Left renal pelvis (tissue), 4 donors: Measurements from ENCODE around the gene ISYNA1. TPM values are rescaled to one million over a fixed set of nuclear protein-coding genes. Genes with fewer than 3 reads are reported as not detected.

Source experiments
- DNase-seq, 4 donors: peaks; one replicate each; pipeline ENCODE4 v3.0.0-alpha.2; 2013; ENCODE audit warnings: low read depth in 4 of 4, low spot score in 3 of 4
- polyA plus RNA-seq, 4 donors: library from polyadenylated mRNA; unstranded; fragments of 120-200 nt; gene quantifications; one replicate each; pipeline ENCODE4 v1.2.1, GENCODE V29; 2013; ENCODE audit not compliant: insufficient read length in 4 of 4

The ISYNA1 gene
- 100 to 1,000 TPM in 2 of 4 donors, 10 to 100 TPM in 2; 98.7 to 147 (median 103) TPM for polyA plus RNA-seq

GRCh38 chr19:18437491-18438330 lies at the start of gene ISYNA1:
TSS of gene ISYNA1 (minus strand) at chr19:18438133. CDS start at chr19:18437979, 154 bp downstream.
- no peak for DNase-seq

- DNase-seq, result no peak
Observed at GRCh38 chr19:18486746-18487145, 48.8 kb upstream of the ISYNA1 start.

- no peak for DNase-seq
Observed at GRCh38 chr19:18484992-18485391, 47.1 kb upstream of the ISYNA1 start.

- no peak for DNase-seq
Observed at GRCh38 chr19:18483119-18483890, 45.4 kb upstream of the ISYNA1 start.

GRCh38 chr19:18481505-18482222 lies 43.7 kb upstream of the ISYNA1 start:
- no peak for DNase-seq

DNA sequence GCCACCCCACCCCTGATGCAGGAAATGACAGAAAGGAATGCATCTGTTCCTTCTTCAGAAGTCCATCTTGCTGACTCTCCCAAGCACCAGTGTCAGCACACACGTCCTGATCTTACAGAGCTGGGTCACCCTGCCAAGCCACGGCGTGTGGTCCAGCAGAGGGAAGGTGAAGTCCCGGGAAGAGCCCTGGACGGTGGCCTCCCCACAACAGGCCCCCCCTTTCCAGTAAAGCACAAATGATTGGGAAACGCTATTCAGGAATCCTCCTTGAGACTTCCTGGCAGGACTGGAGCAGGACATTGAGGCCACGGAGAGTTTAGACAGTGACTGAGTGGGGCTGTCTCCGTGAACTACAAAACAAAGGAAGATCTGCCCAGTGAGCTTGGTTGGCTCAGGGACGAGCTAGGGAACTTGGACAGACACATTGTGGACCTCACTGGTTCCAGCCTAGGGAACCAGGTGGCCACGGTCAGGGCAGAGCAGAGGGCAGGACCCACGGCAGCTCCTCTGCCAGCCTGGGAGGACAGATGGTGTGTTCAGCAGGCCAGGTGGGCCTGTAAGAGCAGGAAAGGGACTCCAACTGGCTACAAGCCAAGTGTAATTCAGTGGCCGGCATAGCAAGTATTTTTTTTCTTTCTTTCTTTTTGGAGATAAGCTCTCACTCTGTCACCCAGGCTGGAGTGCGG lies 42.2 kb upstream of the ISYNA1 start:
- DNase-seq, result no peak

- DNase-seq, result no peak
Observed at GRCh38 chr19:18478545-18479311, 40.8 kb upstream of the ISYNA1 start.

DNA sequence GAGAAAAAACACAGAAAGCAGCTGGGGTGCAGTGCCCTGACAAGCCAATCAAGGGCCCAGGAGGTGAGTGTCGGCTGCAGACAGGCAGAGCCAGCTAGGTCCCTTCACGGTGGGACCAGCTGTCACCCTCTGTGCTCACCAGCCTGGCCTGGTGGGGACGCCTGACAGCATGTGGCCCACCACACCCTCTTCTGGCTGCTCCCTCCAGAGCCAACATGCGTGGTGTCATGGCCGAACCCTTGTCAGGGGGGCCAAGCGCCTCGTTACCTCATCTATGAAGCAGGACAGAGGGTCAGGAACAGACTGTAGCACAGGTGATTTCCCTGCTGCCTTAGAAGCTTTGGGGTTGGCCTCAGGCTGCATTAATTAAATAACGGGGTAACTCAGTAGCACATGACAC lies 40.0 kb upstream of the ISYNA1 start:
- no peak for DNase-seq

DNA sequence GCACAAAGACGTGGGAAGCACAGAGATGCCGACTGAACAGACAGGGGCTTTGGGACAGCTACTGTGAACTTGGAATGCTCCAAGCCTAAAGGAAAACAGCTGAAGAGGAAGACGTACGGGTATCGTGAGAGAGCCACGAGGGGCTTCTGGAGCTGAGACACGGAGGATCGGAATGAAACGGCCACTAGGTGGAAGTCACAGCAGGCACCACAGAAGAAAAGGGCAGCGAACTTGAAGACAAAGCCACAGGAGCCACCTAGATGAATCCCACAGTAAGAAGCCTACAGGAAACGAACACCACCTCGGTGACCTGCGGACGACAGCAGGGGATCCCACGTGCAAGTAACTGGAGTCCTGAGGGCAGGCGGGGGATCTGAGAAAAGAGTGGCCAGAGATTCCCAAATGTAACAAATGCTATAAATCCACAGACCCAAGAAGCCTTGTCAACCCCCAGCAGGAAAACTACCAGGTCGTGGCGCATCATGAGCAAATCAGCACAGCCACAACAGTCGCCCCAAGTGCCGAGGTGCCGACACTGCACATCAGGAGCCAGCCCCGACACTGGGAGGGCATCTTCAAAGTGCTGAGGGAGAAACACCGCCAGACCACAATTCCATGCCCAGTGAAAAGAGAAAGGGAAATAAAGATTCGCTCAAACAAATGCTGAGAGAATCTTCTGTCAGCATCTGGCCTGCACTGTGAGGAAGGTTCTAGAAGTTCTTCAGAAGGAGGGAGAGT lies 39.3 kb upstream of the ISYNA1 start:
- DNase-seq, result no peak

- no peak for DNase-seq
Observed at GRCh38 chr19:18476507-18477041, 38.6 kb upstream of the ISYNA1 start.

DNA sequence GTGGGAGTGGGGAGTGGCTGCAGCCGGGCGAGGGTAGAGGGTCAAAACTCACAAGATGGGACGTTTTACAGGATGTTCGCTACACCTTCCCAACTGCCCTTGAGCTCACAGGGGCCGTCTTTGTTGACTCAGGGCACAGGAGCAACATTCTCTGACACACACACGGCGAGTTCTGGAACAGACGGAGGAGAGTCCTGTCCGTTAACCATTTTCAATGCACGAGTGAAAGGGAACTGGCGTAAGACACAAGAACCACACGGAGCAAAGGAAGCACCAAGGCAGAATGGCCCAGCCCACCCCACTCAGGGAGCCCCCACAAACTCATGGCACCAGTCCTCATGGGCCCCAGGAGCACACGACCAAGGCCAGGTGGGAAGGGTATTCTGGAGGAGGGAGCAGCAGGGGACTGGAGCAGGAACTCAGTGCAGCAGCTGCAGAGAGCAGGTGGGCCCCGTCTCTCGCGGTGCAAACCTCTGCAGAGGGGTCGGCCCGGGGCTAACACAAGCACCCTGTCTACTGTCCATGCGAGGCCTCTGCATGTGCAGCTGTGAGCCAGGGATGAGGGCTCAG lies 37.9 kb upstream of the ISYNA1 start:
- DNase-seq, result no peak

- no peak for DNase-seq
Observed at GRCh38 chr19:18475004-18475453, 37.1 kb upstream of the ISYNA1 start.

- no peak for DNase-seq
Observed at GRCh38 chr19:18474366-18474887, 36.5 kb upstream of the ISYNA1 start.

GRCh38 chr19:18473706-18474087 lies 35.8 kb upstream of the ISYNA1 start:
- no peak for DNase-seq

- no peak for DNase-seq
Observed at GRCh38 chr19:18473003-18473705, 35.2 kb upstream of the ISYNA1 start.

GRCh38 chr19:18470787-18471186 lies 32.9 kb upstream of the ISYNA1 start:
- DNase-seq, result no peak

DNA sequence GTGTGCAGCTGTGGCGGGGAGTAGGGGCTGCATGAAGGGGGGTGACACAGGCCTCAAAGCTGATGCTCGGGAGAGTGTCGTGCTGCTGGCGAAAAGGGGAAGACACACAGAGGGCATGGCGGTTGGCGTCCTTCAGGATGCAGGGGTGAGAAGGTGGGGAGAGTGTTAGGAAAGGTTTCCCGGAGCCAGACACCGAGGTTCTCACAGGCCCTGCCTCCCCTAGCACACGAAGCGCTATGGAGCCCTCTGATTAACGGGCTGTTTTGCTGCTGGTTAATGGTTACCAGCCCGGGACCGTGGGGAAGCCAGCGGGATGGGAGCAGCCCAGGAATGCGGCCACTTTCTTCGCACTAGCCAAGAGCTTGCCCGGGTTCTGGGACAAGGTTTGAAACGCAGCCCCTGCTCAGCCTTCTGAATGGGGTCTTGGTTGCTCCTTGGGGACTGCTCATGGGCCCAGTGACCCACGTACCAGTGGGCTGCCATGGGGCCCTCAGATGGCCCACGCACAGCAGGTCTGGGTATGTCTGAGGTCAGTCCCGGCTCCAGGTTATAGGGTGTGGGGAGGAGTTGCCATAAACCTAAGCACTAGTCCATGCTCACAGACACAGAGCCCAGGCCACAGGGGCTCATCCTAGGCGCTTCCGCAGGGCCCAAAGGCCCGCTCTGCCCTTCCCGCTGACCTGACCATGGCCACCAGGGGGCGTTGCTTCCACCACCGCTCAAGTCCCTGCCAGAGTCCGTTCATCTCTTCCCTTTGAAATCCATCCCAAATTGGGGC lies 31.3 kb upstream of the ISYNA1 start:
- peak in 1 of 4 donors; percentile 50 for DNase-seq
